ENCODE results near the gene AARS2.

AARS2 gene

DNA sequence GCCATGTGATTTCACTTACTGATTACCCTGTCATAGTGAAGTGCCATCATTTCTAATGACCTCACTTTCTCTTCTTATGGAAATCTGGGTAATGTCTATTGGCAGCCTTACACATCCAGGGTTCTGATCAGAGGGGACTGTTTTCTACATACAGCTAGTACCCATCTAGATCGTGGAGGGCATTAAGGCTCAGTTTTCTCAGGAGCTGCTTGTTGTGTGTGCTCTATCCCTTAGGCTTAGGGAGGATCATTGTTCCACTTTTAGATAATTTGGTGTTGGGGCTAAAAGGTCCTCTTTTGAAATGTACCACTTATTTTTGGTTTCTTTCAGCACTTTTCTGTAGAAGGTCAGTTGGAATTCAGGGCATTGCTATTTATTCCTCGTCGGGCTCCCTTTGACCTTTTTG, 62.4 kb downstream of the AARS2 start:
- no peak for DNase-seq
- Histone ChIP-seq H3K27me3 (no peaks in the 10 kb centered on the region), H3K4me3 (no peak overlapping the region), H3K9me3 (no peaks in the 10 kb centered on the region), H3K36me3 (peaks cover 61 to 71% (median 70%) of the 10 kb centered on the region in 3 donors), H3K27ac (no peak overlapping the region), H3K4me1 (peaks cover 0 to 32% (median 26%) of the 10 kb centered on the region in 4 donors)
- intact Hi-C loops (cut with DNase I; ENCODE audit: low total_unique reads), result no loop called here
- TF ChIP-seq, protein P1, sequence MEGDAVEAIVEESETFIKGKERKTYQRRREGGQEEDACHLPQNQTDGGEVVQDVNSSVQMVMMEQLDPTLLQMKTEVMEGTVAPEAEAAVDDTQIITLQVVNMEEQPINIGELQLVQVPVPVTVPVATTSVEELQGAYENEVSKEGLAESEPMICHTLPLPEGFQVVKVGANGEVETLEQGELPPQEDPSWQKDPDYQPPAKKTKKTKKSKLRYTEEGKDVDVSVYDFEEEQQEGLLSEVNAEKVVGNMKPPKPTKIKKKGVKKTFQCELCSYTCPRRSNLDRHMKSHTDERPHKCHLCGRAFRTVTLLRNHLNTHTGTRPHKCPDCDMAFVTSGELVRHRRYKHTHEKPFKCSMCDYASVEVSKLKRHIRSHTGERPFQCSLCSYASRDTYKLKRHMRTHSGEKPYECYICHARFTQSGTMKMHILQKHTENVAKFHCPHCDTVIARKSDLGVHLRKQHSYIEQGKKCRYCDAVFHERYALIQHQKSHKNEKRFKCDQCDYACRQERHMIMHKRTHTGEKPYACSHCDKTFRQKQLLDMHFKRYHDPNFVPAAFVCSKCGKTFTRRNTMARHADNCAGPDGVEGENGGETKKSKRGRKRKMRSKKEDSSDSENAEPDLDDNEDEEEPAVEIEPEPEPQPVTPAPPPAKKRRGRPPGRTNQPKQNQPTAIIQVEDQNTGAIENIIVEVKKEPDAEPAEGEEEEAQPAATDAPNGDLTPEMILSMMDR (IDR thresholded peaks at IDR 0.05), result no peak

DNA sequence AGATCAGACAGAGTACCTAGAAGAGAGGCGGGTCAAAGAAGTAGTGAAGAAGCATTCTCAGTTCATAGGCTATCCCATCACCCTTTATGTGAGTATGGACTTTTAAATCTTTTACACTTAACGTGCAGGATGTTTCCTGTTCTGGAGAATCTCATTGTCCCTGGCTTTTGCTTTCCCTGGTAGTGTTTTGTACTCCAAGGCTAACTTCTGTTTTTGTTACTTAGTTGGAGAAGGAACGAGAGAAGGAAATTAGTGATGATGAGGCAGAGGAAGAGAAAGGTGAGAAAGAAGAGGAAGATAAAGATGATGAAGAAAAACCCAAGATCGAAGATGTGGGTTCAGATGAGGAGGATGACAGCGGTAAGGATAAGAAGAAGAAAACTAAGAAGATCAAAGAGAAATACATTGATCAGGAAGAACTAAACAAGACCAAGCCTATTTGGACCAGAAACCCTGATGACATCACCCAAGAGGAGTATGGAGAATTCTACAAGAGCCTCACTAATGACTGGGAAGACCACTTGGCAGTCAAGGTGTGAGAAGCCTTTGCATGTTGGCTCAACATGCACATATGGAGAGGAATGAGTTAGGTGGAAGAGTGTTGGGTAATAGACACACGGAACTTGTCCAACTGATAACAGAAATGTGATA, 63.0 kb downstream of the AARS2 start:
- Histone ChIP-seq H3K4me3 (no peak overlapping the region), H3K9me3 (no peaks in the 10 kb centered on the region), H3K27ac (no peak overlapping the region), H3K27me3 (no peaks in the 10 kb centered on the region), H3K36me3 (peaks cover 61 to 68% (median 67%) of the 10 kb centered on the region in 3 donors), H3K4me1 (peaks cover 0 to 37% (median 28%) of the 10 kb centered on the region in 4 donors)
- TF ChIP-seq, protein P1 (IDR thresholded peaks at IDR 0.05), result no peak
- no peak for DNase-seq
- intact Hi-C loops (cut with DNase I; ENCODE audit: low total_unique reads), result no loop called here

Data from tibial artery (tissue), 4 donors.